ENCODE measurements around the gene ARL4A.
"Not testable (repeated sequence)": the region's sequence is repeated elsewhere in the genome, so short reads cannot be mapped to it uniquely, and the experiment has no call there.

ARL4A gene, protein sequence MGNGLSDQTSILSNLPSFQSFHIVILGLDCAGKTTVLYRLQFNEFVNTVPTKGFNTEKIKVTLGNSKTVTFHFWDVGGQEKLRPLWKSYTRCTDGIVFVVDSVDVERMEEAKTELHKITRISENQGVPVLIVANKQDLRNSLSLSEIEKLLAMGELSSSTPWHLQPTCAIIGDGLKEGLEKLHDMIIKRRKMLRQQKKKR

DNA sequence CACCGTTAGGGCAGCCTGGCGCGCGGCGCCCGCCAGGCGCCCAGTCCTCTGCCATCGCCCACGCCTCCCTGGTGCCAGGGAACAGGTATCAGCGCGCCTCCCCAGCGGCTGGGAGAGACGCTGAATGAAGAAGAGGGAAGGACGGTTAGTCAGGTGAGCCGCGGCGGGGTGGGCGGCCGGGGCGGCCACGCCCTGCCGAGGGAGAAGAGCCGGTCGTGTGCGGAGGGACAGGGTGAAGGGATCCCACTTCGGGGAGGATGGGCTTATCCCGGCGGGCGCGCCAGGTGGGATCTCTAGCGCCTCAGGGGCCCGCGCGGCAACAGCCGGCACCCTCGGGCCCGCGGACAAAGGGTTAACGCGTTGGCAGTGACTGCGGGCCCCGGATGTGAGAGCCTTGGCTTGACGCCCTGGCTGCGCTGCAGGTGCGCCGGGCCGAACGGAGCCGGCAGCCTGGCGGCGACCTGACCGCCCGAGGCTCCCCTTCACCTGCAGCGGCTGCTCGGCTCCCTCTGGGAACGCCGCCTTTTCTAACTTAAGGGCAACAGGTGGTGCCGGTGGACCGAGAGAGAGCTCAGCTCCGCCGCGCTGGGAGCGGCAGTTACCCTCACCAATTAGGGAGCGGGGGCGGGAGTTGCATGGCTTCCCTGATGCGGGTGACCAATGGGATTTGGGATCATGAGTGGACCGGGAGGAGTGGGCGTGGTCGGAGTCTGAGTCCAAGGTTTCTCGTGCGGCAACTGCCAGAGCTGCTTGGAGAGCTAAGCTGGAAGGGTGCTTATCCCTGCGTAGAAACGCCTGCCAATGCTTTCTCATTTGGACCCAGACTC is at the start of gene ARL4A:
TSS of gene ARL4A (plus strand) at position 743 of the 827 bp plus-strand sequence. CDS start 622 bp downstream, outside the sequence.
- peak; percentile 58 to 76 (median 62) for DNase-seq

DNA sequence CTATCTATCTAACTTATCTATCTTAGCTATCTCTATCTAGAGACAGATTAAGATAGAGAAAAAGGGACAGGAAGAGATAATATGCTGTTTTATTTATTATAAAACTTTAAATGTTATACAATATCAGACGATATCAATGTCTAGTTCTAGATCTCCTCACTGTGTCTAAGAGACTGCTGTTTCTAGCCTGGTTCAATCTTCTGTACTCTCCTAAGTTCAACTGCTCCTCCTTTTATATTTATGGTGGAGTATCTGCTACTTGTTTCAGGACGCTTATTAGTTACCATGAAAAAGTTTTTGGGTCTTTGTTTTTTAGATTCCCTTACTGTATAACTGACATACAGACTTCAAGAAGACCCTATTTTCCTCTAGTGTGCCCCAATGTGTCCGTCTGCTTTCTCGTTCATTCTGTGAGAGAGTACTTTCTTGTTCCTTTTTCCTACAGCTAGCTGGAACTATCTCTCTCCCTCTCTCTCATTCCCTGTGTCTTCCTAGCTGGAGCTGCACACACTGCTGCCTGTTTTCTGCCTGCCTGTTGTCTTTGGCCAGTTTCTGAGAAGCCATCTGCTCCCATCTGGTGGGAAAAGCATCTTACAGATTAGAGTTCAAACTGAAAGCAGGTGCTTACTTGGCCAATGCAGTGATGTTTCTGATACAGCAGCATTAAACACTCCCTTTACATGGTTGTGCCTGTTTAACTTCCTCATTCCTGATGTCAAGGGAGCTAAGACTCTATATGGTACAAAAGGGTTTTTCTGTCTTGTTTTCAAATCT is 49.4 kb upstream of the ARL4A start:
- DNase-seq: no peak

DNA sequence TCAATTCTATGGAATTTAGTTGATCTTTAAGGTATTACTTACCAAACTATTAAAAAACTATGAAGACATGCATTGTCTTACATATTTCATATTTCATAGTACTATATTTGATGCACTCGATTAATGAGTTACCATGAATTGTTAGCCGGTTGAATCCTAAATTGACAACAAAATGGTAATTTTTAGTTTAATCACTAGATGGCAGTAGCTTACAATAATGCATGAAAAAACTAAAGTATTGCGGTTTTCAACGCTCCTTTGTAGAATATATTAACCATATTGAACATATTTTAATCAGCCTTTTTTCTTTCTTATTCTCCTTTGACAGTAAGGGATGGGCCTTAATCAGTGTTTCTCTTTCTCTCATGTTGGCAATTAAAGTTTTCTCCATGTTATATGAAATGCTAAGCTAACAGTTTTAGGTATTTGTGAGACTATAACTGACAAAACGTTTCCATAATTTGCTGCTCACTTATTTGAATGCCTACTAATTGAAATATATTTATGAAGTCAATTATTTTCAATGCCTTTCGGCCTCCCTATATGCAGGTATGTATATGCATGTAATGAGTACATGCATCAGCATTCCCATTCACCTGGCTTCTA is 48.5 kb upstream of the ARL4A start:
- DNase-seq: no peak

DNA sequence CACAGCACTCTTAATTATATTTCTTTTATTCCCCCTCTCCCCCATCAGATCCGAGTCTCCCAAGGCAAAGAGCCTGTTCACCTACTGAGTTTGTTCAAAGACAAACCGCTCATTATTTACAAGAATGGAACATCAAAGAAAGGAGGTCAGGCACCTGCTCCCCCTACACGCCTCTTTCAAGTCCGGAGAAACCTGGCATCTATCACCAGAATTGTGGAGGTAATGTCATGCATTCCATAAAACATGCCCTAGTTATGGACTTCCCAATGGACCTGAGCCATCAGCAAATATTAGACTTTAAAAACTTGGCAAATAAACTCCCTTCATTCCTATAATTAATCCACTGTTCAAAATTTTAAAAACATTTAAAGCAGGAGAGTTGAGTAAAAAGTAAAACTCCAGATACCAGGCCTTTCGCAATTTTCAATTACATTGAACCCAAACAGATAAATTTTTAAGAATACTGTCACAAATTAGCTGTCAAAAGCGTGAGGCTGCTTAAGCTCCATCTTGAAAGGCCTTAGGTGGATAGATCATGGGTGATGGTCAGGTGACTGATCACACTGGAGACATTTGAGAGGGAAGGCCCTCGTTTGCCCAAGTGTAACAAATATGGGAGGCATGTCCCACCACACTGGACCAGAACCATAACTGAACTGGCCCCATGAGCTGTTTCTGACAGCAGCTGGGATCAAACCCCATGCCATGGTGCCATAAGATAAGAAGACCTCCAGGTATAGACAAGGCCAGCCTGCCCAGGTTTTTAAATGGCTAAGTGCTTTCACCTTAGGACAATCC is 46.9 kb upstream of the ARL4A start:
- DNase-seq: no peak

DNA sequence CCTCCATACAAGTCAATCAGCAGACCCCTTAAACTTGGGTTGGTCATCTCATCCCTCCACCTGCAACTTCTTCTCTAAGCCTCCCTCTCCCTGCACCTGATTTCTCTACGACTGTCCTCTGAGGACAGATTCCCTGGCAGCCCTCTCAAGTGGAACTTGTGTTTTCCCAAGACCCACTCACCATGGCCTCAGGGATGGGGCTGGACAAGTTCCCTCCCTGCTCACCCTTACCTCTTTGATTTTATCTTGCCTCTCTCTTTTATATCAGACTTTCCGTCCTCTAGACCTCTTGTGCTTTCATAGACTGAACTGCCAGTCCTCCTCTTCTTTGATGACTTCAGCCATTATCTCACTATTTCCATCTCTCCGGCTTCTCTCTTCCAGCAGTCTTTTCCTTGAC is 46.2 kb upstream of the ARL4A start:
- DNase-seq: no peak

DNA sequence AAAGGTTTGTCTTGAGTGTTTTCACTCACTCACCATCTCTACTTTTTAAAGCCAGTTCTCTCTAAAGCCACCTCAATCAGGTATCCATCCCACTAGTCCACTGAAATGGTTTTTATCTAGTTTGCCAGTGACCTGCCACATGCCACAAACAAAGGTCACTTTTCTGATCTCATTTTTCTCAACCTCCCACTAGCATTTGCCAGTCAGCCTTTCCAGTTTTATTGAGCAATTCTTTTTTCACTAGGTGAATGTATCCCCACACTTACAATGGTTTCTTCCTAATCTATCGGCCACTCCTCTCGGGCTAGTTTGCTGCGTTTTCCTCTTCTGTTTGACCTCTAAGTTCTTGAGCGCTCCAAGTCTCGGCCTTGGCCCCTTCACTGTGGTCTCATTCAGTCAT is 44.9 kb upstream of the ARL4A start:
- DNase-seq: no peak

DNA sequence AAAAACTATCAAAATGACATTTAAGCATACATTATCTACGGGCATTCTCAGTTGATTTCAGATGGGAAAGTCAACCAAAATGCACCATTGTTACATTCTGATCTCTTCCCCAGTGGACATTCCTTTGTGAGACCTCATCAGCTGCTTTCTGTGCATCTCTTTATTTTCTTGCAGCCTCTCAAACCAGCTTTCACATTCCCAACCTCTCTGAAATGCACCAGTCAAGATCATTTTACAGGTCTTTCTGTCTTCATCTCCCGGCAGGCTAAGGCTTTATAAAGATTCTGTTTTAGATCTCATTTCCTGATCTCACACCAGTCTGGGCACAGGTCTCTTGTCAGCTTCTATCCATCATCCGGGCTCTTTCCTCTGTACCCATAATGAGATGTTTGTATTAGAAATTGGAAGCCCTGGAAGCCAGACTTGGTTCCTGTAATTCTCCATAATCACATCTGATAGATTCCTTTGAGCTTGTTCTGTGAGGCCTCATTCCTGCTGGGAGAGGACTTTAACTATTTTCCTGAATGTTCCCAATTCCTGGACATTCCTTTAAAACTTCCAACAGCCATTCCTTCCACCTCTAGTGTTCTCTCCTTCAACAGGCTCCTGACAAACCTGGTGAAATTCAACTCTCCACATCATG is 44.3 kb upstream of the ARL4A start:
- no peak for DNase-seq

DNA sequence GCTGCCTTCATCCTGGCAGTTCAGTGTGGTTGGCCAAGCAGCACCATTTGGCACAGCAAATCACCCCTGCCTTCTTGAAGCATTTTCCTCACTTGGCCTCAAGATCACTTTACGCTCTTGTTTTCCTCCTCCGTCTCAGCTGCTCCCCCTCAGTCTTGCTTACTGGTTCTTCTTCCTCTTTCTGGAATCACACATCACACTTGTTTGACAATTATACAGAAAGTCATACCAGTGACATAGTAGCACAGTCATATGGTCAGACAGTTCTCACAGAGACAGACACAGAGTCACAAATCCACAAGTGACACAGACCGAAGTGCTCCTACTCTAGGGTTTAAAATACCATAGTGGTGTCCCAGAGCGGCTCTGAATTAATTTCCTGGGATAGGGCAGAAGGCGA is 43.8 kb upstream of the ARL4A start:
- no peak for DNase-seq

DNA sequence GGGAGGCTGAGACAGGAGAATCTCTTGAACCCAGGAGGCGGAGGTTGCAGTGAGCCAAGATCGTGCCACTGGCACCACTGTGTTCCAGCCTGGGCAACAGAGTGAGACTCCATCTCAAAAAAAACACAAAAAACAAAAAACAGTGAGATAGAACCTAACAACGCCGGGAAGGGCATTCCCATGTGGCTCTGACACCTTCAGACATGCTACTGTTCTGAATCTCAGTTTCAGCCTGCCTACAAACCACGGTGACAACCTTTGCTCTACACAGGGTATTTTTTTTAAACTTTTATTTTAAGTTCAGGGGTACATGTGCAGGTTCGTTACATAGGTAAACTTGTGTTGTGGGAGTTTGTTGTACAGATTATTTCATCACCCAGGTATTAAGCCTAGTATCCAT is 42.2 kb upstream of the ARL4A start:
- DNase-seq: not testable (repeated sequence)

DNA sequence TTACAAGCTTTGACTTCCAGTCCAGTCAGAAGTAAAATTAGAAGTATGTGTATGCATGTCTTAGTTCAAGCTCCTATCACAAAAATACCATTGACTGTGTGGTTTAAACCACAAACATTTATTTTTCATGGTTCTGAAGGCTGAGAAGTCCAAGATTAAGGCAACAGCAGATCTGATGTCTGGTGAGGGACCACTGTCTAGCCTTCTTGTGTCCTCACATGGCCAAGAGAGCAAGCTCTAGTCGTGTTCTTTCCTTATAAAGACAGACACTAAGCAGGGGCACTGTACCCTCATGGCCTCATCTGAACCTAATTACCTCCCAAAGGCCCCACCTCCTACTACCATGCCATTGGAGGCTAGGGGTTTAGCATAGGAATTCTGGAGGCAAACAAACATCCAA is 41.3 kb upstream of the ARL4A start:
- no peak for DNase-seq

DNA sequence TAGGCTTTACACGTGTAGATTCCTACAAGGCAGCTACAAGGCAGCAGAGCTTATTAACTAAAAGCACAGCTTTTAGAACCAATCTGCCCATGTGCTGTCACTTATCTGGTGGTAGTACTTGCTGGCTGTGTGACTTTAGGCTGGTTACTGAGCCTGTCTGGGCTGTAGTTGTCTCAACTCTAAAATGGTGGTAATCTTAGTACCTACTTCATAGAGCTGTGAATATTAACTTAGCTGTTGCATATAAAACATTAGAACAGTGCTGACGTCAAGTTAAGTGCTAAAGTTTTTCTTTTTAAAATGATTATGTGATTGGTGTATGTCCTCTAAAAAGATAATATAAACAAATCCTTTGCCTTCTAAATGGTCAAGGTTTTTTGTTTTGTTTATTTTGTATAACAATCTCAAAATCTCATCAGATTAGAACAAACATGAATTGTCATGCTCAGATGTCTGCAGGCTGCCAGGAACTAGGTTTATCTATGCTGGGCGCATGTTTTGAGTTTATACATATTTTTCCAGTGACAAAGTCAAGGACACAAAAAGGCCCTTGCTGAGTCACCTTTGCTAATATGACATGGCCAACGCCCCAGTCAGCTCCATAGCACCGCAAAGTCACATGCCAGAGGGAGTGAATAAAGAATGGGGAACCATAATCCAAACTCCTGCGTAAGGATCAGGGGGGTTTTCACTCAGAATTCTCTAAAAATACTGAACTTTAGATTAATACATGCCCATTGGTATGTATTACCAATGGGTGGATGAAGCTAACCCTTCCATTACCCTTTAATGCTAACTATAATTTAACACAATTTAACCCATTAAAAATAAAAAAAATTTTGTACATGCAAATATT is 39.8 kb upstream of the ARL4A start:
- no peak for DNase-seq

DNA sequence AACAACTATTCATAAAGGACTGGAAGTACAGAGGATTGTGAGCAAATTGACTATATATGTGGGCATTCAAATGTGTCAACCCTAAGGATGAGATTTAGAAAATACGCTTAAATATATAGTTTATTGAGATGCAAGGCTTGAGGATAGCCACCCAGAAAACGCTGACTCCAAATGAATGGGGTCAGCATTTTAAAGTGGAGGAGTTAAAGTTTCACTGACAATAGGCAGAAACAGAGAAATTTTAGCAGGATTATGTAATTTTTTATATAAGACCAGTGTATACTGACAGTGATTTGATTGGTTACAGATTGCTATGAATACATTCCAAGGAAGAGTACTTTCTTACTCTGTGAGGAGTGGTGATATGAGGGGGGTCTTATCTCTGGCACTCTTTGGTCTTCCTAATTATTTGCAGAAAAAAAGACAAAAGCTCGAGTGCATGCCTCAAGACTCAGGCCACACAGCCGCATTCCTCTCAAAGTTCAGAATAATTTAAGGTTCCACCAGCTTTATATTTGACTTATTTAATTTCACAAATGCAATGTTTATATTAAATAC is 38.6 kb upstream of the ARL4A start:
- no peak for DNase-seq

DNA sequence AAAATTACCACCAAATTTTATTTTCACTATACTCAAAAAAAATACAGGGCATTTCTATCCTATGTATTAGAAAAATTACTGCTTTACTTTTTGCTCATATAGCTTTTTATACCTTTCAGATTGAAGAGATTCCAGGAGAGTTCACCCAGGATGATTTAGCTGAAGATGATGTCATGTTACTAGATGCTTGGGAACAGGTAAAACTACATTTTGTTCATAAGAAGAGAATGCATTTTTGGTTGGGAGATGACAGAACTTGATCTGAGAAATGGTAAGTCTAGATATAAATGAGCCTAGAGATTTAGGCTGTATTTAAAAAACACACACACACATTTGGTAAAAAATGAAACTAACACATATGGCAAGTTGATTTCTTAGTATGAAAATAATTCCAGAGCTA is 38.1 kb upstream of the ARL4A start:
- DNase-seq: no peak

DNA sequence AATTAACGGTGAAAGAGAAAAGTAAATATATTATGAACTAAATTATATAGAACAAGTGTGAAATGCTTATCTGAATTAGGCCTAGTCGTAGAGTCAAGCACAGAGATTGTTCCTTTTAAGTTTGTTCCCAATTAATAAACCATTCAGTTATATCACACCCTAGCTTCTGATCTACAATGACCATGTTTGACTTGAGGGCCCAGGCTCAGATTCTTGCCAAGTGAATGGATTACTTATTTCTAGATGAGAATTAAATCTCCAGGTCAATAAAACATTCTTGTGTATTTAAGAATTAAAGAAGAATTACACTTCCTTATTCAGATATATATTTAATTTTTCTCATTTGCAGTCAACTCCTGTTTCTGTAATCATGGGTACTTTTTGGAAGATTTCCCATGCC is 37.4 kb upstream of the ARL4A start:
- no peak for DNase-seq

DNA sequence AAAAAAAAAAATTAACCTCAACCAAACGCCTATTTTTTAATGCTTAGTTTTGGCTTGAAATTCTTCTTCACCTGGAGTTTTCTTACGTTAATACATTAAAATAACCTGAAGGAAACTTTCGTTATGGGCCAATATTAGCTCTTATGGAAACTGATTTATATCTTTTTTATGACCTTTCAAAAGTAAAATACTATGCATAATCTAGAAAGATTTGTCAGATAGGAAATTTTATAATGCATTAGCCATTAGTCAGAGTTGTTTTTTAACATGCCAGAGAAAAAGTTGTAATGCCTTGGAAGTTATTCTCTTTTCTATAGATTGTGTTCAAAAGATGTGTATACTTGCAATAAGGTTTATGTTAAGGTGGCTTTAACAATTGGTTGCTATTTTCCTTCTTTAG is 34.3 kb upstream of the ARL4A start:
- no peak for DNase-seq

DNA sequence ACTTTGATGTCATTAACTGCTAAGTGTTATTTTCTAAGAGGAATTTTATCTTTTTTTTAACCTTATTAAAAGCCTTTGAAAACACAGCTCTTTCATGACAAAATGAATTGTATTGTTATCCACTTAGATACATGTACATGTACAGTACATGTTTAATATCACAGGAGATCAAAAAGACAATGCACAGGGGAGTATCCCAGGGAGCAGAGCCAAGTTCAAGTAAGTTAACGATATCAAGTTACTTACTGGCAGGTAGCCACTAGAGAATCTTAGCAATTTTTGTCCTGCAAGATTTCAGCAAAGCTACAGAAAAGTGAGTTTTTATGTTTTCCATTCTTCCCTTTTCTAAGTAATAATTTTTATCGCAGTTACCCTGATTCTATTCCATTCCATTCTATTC is 33.9 kb upstream of the ARL4A start:
- no peak for DNase-seq

DNA sequence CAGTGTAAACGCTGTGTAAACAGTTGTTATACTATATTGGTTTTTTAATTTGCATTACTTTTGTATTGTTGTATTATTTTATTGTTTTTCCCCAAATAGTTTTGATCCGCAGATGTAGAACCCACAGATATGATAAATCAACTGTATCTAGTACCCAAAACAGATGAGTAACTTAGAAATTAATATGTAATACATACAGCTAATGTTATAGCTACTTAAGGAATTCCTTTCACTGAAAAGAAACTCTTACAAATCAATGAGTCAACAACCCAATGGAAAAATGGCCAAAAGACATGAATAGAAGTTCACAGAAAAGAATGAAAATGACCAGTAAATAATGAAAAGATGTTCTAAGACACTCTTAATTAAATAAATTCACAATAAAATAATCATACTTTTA is 32.3 kb upstream of the ARL4A start:
- DNase-seq: no peak

DNA sequence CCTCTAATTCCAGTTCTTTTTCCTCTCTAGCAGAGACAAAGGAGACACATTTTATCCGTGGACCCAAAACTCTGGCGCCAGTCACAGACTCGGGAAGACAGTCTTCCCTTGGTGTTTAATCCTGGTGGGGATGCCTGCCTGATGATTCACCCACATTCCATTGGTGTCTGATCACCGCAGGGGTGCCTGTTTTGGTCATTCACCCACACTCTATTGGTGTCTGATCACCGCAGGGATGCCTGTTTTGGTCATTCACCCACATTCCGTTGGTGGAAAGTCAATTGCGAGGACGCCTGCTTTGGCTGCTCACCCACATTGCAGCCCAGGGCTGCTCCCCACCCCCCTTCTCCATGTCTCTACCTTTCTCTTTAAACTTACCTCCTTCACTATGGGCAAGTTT is 27.0 kb upstream of the ARL4A start:
- not testable (repeated sequence) for DNase-seq

DNA sequence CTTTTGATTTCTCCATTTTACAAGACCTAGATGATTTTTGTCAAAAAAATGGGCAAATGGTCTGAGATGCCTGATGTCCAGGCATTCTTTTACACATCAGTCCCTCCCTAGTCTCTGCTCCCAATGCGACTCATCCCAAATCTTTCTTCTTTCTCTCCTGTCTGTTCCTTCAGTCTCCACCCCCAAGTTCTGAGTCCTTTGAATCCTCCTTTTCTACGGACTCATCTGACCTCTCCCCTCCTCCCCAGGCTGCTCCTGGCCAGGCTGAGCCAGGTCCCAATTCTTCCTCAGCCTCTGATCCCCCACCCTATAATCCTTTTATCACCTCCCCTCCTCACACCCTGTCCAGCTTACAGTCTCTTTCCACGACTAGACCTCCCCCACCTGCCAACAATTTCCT is 26.4 kb upstream of the ARL4A start:
- not testable (repeated sequence) for DNase-seq

DNA sequence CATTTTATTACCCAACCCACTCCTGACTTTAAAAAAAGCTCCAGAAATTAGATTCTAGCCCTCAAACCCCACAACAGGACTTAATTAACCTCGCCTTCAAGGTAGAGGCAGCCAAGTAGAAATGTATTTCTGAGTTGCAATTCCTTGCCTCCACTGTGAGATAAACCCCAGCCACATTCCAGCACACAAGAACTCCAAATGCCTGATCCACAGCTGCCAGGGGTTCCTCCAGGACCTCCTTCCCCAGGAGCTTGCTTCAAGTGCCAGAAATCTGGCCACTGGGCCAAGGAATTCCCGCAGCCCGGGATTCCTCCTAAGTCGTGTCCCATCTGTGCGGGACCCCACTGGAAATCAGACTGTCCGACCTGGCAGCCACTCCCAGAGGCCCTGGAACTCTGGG is 25.9 kb upstream of the ARL4A start:
- DNase-seq: no peak

Measured in activated naive CD4-positive, alpha-beta T cell (primary cell).